ENCODE results near the gene RBM4. TPM values are rescaled to one million over a fixed set of nuclear protein-coding genes. Genes with fewer than 3 reads are reported as not detected.

The RBM4 gene
- total and polyA plus RNA-seq, 7 donors: 75.4 to 103 (median 89.9) TPM

DNA sequence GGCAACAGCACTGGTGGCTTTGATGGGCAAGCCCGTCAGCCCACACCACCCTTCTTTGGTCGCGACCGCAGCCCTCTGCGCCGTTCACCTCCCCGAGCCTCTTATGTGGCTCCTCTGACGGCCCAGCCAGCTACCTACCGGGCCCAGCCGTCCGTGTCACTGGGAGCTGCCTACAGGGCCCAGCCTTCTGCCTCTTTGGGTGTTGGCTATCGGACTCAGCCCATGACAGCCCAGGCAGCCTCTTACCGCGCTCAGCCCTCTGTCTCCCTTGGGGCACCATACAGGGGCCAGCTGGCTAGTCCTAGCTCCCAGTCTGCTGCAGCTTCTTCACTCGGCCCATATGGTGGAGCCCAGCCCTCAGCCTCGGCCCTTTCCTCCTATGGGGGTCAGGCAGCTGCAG lies 14.1 kb upstream of the RBM4 start:
- DNase-seq: no peak
- peak overlapping the region; percentile 95 to 99 (median 98) for H3K27ac ChIP-seq
- H3K36me3 ChIP-seq: peaks cover 31 to 57% (median 40%) of the 10 kb centered on the region in 4 donors

DNA sequence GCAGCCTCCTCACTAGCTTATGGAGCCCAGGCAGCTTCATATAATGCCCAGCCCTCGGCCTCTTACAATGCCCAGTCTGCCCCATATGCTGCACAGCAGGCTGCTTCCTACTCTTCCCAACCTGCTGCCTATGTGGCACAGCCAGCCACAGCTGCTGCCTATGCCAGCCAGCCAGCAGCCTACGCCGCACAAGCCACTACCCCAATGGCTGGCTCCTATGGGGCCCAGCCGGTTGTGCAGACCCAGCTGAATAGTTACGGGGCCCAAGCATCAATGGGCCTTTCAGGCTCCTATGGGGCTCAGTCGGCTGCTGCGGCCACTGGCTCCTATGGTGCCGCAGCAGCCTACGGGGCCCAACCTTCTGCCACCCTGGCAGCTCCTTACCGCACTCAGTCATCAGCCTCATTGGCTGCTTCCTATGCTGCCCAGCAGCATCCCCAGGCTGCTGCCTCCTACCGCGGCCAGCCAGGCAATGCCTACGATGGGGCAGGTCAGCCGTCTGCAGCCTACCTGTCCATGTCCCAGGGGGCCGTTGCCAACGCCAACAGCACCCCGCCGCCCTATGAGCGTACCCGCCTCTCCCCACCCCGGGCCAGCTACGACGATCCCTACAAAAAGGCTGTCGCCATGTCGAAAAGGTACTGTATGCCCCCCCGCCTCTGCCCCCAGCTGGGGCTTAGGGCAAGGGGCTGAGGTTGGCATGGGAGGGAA lies 13.3 kb upstream of the RBM4 start:
- H3K9me3 ChIP-seq: no peaks in the 10 kb centered on the region
- TF ChIP-seq POLR2A (IDR thresholded peaks at IDR 0.05): no peak
- TF ChIP-seq, protein P1, sequence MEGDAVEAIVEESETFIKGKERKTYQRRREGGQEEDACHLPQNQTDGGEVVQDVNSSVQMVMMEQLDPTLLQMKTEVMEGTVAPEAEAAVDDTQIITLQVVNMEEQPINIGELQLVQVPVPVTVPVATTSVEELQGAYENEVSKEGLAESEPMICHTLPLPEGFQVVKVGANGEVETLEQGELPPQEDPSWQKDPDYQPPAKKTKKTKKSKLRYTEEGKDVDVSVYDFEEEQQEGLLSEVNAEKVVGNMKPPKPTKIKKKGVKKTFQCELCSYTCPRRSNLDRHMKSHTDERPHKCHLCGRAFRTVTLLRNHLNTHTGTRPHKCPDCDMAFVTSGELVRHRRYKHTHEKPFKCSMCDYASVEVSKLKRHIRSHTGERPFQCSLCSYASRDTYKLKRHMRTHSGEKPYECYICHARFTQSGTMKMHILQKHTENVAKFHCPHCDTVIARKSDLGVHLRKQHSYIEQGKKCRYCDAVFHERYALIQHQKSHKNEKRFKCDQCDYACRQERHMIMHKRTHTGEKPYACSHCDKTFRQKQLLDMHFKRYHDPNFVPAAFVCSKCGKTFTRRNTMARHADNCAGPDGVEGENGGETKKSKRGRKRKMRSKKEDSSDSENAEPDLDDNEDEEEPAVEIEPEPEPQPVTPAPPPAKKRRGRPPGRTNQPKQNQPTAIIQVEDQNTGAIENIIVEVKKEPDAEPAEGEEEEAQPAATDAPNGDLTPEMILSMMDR (IDR thresholded peaks at IDR 0.05): no peak
- no peak for TF ChIP-seq EP300 (IDR thresholded peaks at IDR 0.05)
- TF ChIP-seq POLR2AphosphoS5 (IDR thresholded peaks at IDR 0.05): no peak
- peaks cover 0 to 82% (median 58%) of the 10 kb centered on the region in 4 donors for H3K4me1 ChIP-seq
- 94 to 95% methylated on average over 26 of the region's 26 CpGs for WGBS, 2 donors
- intact Hi-C loops (cut with DNase I): no loop called here
- H3K27ac ChIP-seq: peak overlapping the region; percentile 35 to 99 (median 96)
- H3K36me3 ChIP-seq: peaks cover 31 to 65% (median 40%) of the 10 kb centered on the region in 4 donors
- no peak overlapping the region for H3K4me3 ChIP-seq
- no peak for DNase-seq
- no peaks in the 10 kb centered on the region for H3K27me3 ChIP-seq

More for the DNA sequence above, 14.1 kb upstream of the RBM4 start:
- Histone ChIP-seq H3K4me3 (no peak overlapping the region), H3K4me1 (peaks cover 0 to 81% (median 63%) of the 10 kb centered on the region in 4 donors), H3K9me3 (no peaks in the 10 kb centered on the region), H3K27me3 (no peaks in the 10 kb centered on the region)
- intact Hi-C loops (cut with DNase I): no loop called here
- WGBS, 2 donors: 91 to 92% methylated on average over 16 of the region's 16 CpGs
- no peak for TF ChIP-seq POLR2AphosphoS5 (IDR thresholded peaks at IDR 0.05)
- TF ChIP-seq POLR2A (IDR thresholded peaks at IDR 0.05): no peak
- TF ChIP-seq EP300 (IDR thresholded peaks at IDR 0.05): no peak
- TF ChIP-seq, protein P1 (IDR thresholded peaks at IDR 0.05): no peak

DNA sequence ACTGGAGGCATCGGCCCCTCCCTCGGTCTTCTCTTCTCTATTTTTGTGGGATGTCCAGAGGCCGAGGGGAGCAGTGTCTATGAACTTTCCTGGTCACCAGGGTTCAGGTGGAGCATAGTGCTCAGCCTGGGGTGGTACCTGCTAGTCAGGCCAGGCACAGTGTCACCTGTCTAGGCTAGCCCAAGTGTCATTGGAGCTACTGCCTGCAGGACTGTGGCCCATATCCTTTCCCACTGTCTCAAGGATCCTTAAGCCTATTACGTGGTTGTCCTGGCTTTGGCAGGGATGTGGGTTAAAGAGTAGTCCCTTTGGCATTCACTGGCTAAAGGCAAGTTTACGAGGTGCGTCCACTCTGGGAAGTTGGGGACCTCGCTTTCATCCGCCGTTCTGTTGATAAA lies 12.8 kb upstream of the RBM4 start:
- Histone ChIP-seq H3K27me3 (no peaks in the 10 kb centered on the region), H3K27ac (peak overlapping the region; percentile 35 to 99 (median 96)), H3K9me3 (no peaks in the 10 kb centered on the region), H3K36me3 (peaks cover 31 to 67% (median 40%) of the 10 kb centered on the region in 4 donors), H3K4me1 (peaks cover 0 to 79% (median 55%) of the 10 kb centered on the region in 4 donors), H3K4me3 (no peak overlapping the region)
- WGBS, 2 donors: 90 to 92% methylated on average over 9 of the region's 9 CpGs
- DNase-seq: no peak
- TF ChIP-seq, protein P1 (IDR thresholded peaks at IDR 0.05): no peak
- TF ChIP-seq EP300 (IDR thresholded peaks at IDR 0.05) (no peak), POLR2AphosphoS5 (IDR thresholded peaks at IDR 0.05) (no peak), POLR2A (IDR thresholded peaks at IDR 0.05) (no peak)
- intact Hi-C loops (cut with DNase I): no loop called here

DNA sequence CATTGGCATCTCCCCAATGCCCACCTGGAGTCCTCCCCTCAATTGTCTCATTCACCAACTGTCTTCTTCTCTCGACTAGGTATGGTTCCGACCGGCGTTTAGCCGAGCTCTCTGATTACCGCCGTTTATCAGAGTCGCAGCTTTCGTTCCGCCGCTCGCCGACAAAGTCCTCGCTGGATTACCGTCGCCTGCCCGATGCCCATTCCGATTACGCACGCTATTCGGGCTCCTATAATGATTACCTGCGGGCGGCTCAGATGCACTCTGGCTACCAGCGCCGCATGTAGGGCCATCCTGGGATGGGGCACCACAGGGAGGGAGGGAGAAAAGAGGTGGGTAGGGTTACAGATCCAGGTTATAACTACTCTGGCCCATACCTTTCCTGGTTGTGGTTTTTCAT lies 12.1 kb upstream of the RBM4 start:
- H3K4me3 ChIP-seq: no peak overlapping the region
- intact Hi-C loops (cut with DNase I): no loop called here
- H3K27ac ChIP-seq: peak overlapping the region in 3 of 4 donors; percentile 21 to 99 (median 98)
- H3K27me3 ChIP-seq: no peaks in the 10 kb centered on the region
- no peak for TF ChIP-seq POLR2AphosphoS5 (IDR thresholded peaks at IDR 0.05)
- TF ChIP-seq POLR2A (IDR thresholded peaks at IDR 0.05): no peak
- TF ChIP-seq, protein P1 (IDR thresholded peaks at IDR 0.05): no peak
- TF ChIP-seq EP300 (IDR thresholded peaks at IDR 0.05): no peak
- WGBS, 2 donors: 95 to 97% methylated on average over 25 of the region's 25 CpGs
- DNase-seq: no peak
- H3K9me3 ChIP-seq: no peaks in the 10 kb centered on the region
- H3K36me3 ChIP-seq: peaks cover 31 to 67% (median 40%) of the 10 kb centered on the region in 4 donors
- H3K4me1 ChIP-seq: peaks cover 0 to 74% (median 52%) of the 10 kb centered on the region in 4 donors

Measured in sigmoid colon (tissue), 7 donors.